ENCODE measurements around the gene RABGAP1L.

GRCh38 chr1:174880171-174880570 is 720.9 kb downstream of the RABGAP1L start:
- TF ChIP-seq POLR2A (IDR thresholded peaks at IDR 0.05): no peak
- TF ChIP-seq, protein P1, sequence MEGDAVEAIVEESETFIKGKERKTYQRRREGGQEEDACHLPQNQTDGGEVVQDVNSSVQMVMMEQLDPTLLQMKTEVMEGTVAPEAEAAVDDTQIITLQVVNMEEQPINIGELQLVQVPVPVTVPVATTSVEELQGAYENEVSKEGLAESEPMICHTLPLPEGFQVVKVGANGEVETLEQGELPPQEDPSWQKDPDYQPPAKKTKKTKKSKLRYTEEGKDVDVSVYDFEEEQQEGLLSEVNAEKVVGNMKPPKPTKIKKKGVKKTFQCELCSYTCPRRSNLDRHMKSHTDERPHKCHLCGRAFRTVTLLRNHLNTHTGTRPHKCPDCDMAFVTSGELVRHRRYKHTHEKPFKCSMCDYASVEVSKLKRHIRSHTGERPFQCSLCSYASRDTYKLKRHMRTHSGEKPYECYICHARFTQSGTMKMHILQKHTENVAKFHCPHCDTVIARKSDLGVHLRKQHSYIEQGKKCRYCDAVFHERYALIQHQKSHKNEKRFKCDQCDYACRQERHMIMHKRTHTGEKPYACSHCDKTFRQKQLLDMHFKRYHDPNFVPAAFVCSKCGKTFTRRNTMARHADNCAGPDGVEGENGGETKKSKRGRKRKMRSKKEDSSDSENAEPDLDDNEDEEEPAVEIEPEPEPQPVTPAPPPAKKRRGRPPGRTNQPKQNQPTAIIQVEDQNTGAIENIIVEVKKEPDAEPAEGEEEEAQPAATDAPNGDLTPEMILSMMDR (IDR thresholded peaks at IDR 0.05): no peak

Measured in thyroid gland (tissue), 4 donors.